GM06990 (cell line): ENCODE measurements around the gene CHRM5.

ENCODE experiments used
- DNase-seq: peaks from one replicate; pipeline ENCODE4 v3.0.0-alpha.2; 2011; ENCODE audit not compliant: insufficient read length; ENCODE audit errors: extremely low read depth
- H3K27me3 ChIP-seq: replicated peaks from 2 replicates; pipeline ENCODE4 v1.6.0; 2011; ENCODE audit warnings: low read length; ENCODE audit not compliant: control insufficient read depth, insufficient read depth
- H3K36me3 ChIP-seq: 2 replicates; pipeline ENCODE4 v1.5.1; 2011; ENCODE audit warnings: low read length; ENCODE audit not compliant: control insufficient read depth, insufficient read depth
- H3K4me3 ChIP-seq: replicated peaks from 2 replicates; pipeline ENCODE4 v1.5.1; 2011; ENCODE audit warnings: low read depth, mild to moderate bottlenecking, control low read depth, low read length
- TF ChIP-seq, protein P1 (sequence below): IDR thresholded peaks from 2 replicates; pipeline ENCODE4 v1.5.1; 2011; ENCODE audit warnings: low read length, control low read depth, mild to moderate bottlenecking, inconsistent platforms; ENCODE audit not compliant: insufficient read depth, poor library complexity, severe bottlenecking

Gene CHRM5

DNA sequence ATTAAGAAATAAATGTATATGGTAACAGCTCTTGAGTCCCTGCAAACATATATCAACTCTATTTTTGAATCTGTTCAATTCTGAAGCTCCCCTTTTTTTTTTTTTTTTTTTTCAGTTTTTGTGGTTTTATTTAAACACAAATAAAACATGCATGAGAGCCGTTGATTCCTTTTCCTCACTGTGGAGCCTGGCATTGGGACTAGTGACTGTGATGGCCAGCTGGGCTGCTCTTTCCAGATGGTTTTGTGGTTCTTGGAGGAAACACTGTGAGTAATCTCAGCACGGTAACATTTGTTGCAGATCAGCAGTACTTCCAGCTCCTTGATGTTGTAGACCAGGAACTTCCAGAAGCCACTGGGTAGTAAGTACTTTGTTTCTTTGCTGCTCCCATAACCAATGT, 117.4 kb downstream of the CHRM5 start:
- H3K36me3 ChIP-seq, result peaks cover 11% of the 10 kb centered on the region
- no peak overlapping the region for H3K4me3 ChIP-seq
- TF ChIP-seq, protein P1, sequence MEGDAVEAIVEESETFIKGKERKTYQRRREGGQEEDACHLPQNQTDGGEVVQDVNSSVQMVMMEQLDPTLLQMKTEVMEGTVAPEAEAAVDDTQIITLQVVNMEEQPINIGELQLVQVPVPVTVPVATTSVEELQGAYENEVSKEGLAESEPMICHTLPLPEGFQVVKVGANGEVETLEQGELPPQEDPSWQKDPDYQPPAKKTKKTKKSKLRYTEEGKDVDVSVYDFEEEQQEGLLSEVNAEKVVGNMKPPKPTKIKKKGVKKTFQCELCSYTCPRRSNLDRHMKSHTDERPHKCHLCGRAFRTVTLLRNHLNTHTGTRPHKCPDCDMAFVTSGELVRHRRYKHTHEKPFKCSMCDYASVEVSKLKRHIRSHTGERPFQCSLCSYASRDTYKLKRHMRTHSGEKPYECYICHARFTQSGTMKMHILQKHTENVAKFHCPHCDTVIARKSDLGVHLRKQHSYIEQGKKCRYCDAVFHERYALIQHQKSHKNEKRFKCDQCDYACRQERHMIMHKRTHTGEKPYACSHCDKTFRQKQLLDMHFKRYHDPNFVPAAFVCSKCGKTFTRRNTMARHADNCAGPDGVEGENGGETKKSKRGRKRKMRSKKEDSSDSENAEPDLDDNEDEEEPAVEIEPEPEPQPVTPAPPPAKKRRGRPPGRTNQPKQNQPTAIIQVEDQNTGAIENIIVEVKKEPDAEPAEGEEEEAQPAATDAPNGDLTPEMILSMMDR, result no peak
- no peak for DNase-seq
- H3K27me3 ChIP-seq, result no peaks in the 10 kb centered on the region

DNA sequence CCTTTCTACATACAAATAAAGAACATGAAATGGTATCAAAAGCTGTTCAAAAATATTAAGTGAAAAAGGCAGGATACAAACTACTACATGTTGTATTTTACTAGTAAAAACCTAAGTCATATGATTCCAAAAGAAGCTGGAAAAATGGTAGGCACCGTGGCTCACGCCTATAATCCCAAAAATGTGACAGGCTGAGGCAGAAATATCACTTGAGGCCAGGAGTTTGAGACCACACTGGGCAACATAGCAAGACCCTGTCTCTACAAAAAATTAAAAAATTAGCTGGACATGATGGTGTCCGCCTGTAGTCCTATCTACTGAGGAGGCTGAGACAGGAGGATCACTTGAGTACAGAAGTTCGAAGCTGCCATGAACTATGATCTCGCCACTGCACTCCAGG, 131.6 kb downstream of the CHRM5 start:
- no peak for DNase-seq
- TF ChIP-seq, protein P1, result no peak
- peaks cover 1% of the 10 kb centered on the region for H3K36me3 ChIP-seq
- no peaks in the 10 kb centered on the region for H3K27me3 ChIP-seq
- H3K4me3 ChIP-seq, result no peak overlapping the region; the same call in 1 of the 2 replicates

DNA sequence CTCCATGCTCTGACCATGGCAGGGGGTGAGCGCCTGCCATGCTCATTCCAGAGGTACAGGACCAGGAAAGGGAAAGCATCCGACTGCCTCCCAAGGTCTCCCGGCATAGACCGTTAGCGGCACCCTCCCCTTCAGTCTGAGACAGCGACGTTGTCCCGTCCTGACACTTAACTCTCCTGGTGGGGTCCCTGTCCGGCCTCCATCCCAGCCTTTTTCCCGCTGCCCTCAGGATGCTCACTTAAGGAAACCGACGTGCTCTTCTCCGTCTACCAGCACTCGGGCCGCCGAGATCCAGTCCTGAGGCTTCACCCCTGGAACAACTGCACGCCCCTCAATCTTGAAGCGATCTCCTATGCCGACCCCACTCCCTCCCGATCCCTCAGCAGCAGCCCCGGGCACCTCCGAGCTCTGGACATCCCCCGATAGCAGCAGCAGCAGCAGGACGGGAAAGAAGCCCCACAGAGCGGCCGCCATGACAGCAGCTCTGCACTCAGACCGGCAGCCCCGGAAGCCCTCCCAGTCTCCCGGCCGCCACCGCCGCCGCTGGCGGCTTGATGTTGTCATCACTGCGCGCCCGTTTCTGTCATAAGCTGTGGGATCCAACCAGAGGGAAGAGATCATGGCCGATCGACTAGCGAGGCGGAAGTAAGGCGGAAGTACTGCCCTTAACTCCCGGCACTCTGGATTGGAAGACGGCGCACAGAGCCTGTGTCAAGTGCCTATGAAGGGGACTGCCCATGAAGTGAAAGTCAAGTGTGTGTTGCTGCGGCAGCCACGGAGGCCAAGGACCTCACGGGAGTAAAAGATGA, 133.3 kb downstream of the CHRM5 start, which contains the start of the genes EMC7 and PGBD4:
Gene EMC7 (minus strand): TSS at position 497 of the 809 bp plus-strand sequence. CDS start 23 bp downstream, at position 474.
Gene PGBD4 (plus strand): TSS at position 718 of the 809 bp plus-strand sequence. CDS start 449 bp downstream, outside the sequence.
- peak; percentile 98 for DNase-seq
- peak within 1 kb of the TSS; percentile 91 for H3K4me3 ChIP-seq
- no peaks in the 10 kb centered on the region for H3K27me3 ChIP-seq
- H3K36me3 ChIP-seq, result no peaks in the 10 kb centered on the region; the same call in 1 of the 2 replicates
- TF ChIP-seq, protein P1, result no peak

DNA sequence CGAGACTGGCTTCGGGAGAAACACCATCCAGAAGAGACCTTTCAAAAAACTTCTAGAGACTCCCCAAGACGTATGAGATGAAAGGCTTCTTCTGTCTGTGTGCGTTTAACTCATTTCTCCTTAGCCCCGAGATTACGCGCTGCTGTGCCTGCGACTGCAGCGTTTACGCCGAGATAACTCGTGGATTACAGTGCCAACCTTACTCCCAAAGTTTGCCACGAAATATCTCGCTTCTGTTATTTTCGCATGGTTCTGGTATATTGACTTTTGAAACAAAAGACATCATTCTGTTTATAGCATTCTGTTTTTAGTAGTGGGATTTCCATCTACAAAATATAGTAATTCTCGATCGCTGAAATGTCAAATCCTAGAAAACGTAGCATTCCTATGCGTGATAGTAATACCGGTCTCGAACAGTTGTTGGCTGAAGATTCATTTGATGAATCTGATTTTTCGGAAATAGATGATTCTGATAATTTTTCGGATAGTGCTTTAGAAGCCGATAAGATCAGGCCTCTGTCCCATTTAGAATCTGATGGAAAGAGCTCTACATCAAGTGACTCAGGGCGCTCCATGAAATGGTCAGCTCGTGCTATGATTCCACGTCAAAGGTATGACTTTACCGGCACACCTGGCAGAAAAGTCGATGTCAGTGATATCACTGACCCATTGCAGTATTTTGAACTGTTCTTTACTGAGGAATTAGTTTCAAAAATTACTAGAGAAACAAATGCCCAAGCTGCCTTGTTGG, 134.1 kb downstream of the CHRM5 start:
- no peak for DNase-seq
- Histone ChIP-seq H3K27me3 (no peaks in the 10 kb centered on the region), H3K36me3 (no peaks in the 10 kb centered on the region; the same call in 1 of the 2 replicates), H3K4me3 (peak overlapping the region; percentile 91)
- TF ChIP-seq, protein P1, result no peak

DNA sequence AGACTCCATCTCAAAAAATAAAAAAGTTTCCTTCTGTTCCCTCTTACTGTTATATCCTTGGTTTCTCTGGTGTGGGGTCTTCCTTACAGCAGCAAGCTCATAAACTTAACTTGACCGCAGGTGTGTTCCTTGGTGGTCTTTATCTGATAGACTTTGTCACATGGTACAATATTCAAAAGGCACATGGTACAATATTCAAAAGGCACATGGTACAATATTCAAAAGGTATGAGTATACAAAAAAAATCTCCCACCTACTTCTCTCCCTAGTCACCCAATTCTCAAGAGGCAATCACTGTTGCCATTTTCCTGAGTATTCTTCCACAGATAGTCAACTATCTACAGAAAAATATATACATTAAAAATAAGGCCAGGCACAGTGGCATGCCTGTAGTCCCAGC, 138.1 kb downstream of the CHRM5 start:
- Histone ChIP-seq H3K4me3 (no peak overlapping the region), H3K27me3 (no peaks in the 10 kb centered on the region), H3K36me3 (no peaks in the 10 kb centered on the region; the same call in 1 of the 2 replicates)
- DNase-seq, result no peak
- TF ChIP-seq, protein P1, result no peak
